Measurements from ENCODE around the gene GPR173.

DNA sequence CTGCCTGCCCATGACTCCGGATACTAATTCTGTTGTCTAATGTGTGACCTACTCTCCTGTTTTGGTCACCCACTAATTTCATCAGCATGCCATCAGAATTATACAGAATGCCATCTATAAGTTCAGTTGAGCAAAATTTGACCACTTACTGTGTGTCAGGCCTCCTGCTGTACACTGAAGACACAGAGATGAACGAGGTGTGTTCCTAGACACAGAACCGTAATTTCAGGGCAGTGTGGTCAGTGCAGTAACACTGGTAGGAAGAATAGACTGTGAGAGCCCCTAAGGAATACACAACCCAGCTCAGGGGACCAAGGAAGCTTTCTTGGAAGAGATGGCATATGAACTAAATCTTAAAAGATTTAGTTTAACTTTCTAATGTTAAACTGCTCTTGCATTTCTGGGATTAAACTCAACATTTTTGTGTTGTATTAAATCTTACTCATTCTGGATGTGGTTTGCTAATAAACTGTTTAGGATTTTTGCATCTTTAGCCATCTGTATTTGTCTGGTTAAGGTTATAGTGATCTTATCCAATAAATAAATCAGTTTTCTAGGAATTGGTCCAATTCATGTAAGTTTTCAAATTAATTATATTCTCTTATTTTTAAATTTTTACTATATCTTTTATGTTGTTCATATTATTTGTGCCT, 79.6 kb downstream of the GPR173 start:
- TF ChIP-seq EZH2 (IDR thresholded peaks at IDR 0.05; ENCODE audit: borderline replicate concordance, low read depth, low read length, severe bottlenecking) = no peak
- TF ChIP-seq, protein P1, sequence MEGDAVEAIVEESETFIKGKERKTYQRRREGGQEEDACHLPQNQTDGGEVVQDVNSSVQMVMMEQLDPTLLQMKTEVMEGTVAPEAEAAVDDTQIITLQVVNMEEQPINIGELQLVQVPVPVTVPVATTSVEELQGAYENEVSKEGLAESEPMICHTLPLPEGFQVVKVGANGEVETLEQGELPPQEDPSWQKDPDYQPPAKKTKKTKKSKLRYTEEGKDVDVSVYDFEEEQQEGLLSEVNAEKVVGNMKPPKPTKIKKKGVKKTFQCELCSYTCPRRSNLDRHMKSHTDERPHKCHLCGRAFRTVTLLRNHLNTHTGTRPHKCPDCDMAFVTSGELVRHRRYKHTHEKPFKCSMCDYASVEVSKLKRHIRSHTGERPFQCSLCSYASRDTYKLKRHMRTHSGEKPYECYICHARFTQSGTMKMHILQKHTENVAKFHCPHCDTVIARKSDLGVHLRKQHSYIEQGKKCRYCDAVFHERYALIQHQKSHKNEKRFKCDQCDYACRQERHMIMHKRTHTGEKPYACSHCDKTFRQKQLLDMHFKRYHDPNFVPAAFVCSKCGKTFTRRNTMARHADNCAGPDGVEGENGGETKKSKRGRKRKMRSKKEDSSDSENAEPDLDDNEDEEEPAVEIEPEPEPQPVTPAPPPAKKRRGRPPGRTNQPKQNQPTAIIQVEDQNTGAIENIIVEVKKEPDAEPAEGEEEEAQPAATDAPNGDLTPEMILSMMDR (IDR thresholded peaks at IDR 0.05; ENCODE audit: borderline replicate concordance, extremely low read depth, low read length, poor library complexity, severe bottlenecking) = no peak

Data from DND-41 (cell line).